Fibroblast of lung (primary cell): ENCODE results near the gene DDAH1. TPM values are rescaled to one million over a fixed set of nuclear protein-coding genes. Genes with fewer than 3 reads are reported as not detected.

Source experiments
- DNase-seq, 2 donors: peaks; one replicate each; pipeline versions ENCODE4 v3.0.0 to v3.0.0-alpha.2; 2010; ENCODE audit warnings: low read depth in 2 of 2
- H2AFZ ChIP-seq: 2 replicates; pipeline ENCODE4 v1.5.1; 2012; ENCODE audit warnings: low read length, control low read depth, inconsistent platforms
- H3K27ac ChIP-seq: 2 replicates; pipeline ENCODE4 v1.5.1; 2011; ENCODE audit warnings: low read length, control low read depth; ENCODE audit not compliant: insufficient read depth
- H3K27me3 ChIP-seq: 2 replicates; pipeline ENCODE4 v1.5.1; 2011; ENCODE audit warnings: mild to moderate bottlenecking, low read length; ENCODE audit not compliant: control insufficient read depth, insufficient read depth
- H3K36me3 ChIP-seq: 2 replicates; pipeline ENCODE4 v1.5.1; 2011; ENCODE audit warnings: low read length; ENCODE audit not compliant: control insufficient read depth, insufficient read depth
- H3K4me1 ChIP-seq: 2 replicates; pipeline ENCODE4 v1.5.1; 2011; ENCODE audit warnings: low read length; ENCODE audit not compliant: control insufficient read depth, insufficient read depth; ENCODE audit errors: extremely low read depth
- H3K4me2 ChIP-seq: 2 replicates; pipeline ENCODE4 v1.5.1; 2011; ENCODE audit warnings: low read length, control low read depth; ENCODE audit not compliant: insufficient read depth; ENCODE audit errors: extremely low read depth
- H3K4me3 ChIP-seq, 4 experiments: fragments of 200-600 bp in 1 of 4; sonication (generic) in 1 of 4; replicated peaks in 1 of 4; 2 replicates each; pipeline ENCODE4 v1.5.1; 2011 to 2016; ENCODE audit warnings: low read length in 4 of 4, low read depth in 3 of 4, mild to moderate bottlenecking in 3 of 4, control low read depth in 2 of 4, inconsistent platforms in 1 of 4, mixed read lengths in 1 of 4; ENCODE audit not compliant: insufficient read depth in 1 of 4; ENCODE audit errors: control extremely low read depth in 1 of 4
- H3K79me2 ChIP-seq: 2 replicates; pipeline ENCODE4 v1.5.1; 2012; ENCODE audit warnings: mild to moderate bottlenecking, low read length, inconsistent platforms; ENCODE audit not compliant: control insufficient read depth, insufficient read depth
- H3K9ac ChIP-seq: 2 replicates; pipeline ENCODE4 v1.5.1; 2011; ENCODE audit warnings: mild to moderate bottlenecking, low read length, control low read depth; ENCODE audit not compliant: insufficient read depth
- H3K9me3 ChIP-seq: 2 replicates; pipeline ENCODE4 v1.5.1; 2012; ENCODE audit warnings: low read depth, low read length; ENCODE audit not compliant: control insufficient read depth, insufficient read depth
- H4K20me1 ChIP-seq: 2 replicates; pipeline ENCODE4 v1.5.1; 2011; ENCODE audit warnings: low read length; ENCODE audit not compliant: control insufficient read depth, insufficient read depth; ENCODE audit errors: extremely low read depth
- CTCF ChIP-seq, 2 donors: IDR thresholded peaks in 1 of 2; conservative IDR thresholded peaks in 1 of 2; 1 replicate in 1 of 2; 2 replicates in 1 of 2; pipeline ENCODE4 v1.5.1; 2011 to 2012; ENCODE audit warnings: low read length in 2 of 2, control low read depth in 1 of 2, inconsistent platforms in 1 of 2, low read depth in 1 of 2, mild to moderate bottlenecking in 1 of 2
- EZH2 ChIP-seq: IDR thresholded peaks from 2 replicates; pipeline ENCODE4 v1.5.1; 2012; ENCODE audit warnings: low read length, control low read depth, mild to moderate bottlenecking; ENCODE audit errors: missing control alignments
- polyA plus RNA-seq, 2 donors: library from polyadenylated mRNA; depleted of rRNA in 1 of 2; stranded (reverse) in 1 of 2; unstranded in 1 of 2; fragments of >200 nt; gene quantifications; 2 replicates each; pipeline ENCODE4 v1.2.1, GENCODE V29; 2011 to 2012; ENCODE audit warnings: missing spikeins in 1 of 2
- total RNA-seq: library from RNA; depleted of rRNA; stranded (reverse); fragments of >200 nt; gene quantifications from 2 replicates; pipeline ENCODE4 v1.2.1, GENCODE V29; 2014

Gene DDAH1
- total and polyA plus RNA-seq, 2 donors (not counting 1 experiment from before 2014, with no cell fraction given) = 50.0 to 218 TPM

GRCh38 chr1:85284202-85284601 lies 180.8 kb downstream of the DDAH1 start:
- Histone ChIP-seq H3K27ac (no peak overlapping the region), H3K79me2 (no peaks in the 10 kb centered on the region), H2AFZ (no peak overlapping the region), H3K4me2 (no peak overlapping the region), H3K36me3 (no peaks in the 10 kb centered on the region), H3K4me3 (no peak overlapping the region), H3K27me3 (no peaks in the 10 kb centered on the region), H3K9ac (no peak overlapping the region), H3K9me3 (no peaks in the 10 kb centered on the region), H3K4me1 (peaks cover 5% of the 10 kb centered on the region), H4K20me1 (no peaks in the 10 kb centered on the region)
- TF ChIP-seq CTCF (conservative IDR thresholded peaks at IDR 0.05 in 1 of 2, IDR thresholded peaks at IDR 0.05 in 1 of 2; ENCODE audit: low read depth in 1 of 2, low read length in 2 of 2) = no peak
- DNase-seq = no peak

GRCh38 chr1:85283475-85284199 lies 181.3 kb downstream of the DDAH1 start:
- no peaks in the 10 kb centered on the region for H3K9me3 ChIP-seq
- TF ChIP-seq CTCF (conservative IDR thresholded peaks at IDR 0.05 in 1 of 2, IDR thresholded peaks at IDR 0.05 in 1 of 2; ENCODE audit: low read depth in 1 of 2, low read length in 2 of 2) = no peak
- TF ChIP-seq EZH2 = no peak
- H3K9ac ChIP-seq = no peak overlapping the region
- DNase-seq = no peak
- peaks cover 5% of the 10 kb centered on the region for H3K4me1 ChIP-seq
- no peaks in the 10 kb centered on the region for H3K79me2 ChIP-seq
- H3K36me3 ChIP-seq = no peaks in the 10 kb centered on the region
- no peaks in the 10 kb centered on the region for H4K20me1 ChIP-seq
- H3K27me3 ChIP-seq = no peaks in the 10 kb centered on the region
- H3K27ac ChIP-seq = no peak overlapping the region
- no peak overlapping the region for H3K4me3 ChIP-seq
- no peak overlapping the region for H3K4me2 ChIP-seq
- H2AFZ ChIP-seq = no peak overlapping the region

GRCh38 chr1:85282424-85282823 lies 182.5 kb downstream of the DDAH1 start:
- H3K27me3 ChIP-seq = no peaks in the 10 kb centered on the region
- no peaks in the 10 kb centered on the region for H3K79me2 ChIP-seq
- no peak overlapping the region for H3K4me2 ChIP-seq
- no peaks in the 10 kb centered on the region for H3K9me3 ChIP-seq
- no peaks in the 10 kb centered on the region for H3K36me3 ChIP-seq
- H2AFZ ChIP-seq = no peak overlapping the region
- H3K4me3 ChIP-seq = no peak overlapping the region
- H4K20me1 ChIP-seq = no peaks in the 10 kb centered on the region
- peaks cover 5% of the 10 kb centered on the region for H3K4me1 ChIP-seq
- no peak for TF ChIP-seq CTCF (conservative IDR thresholded peaks at IDR 0.05 in 1 of 2, IDR thresholded peaks at IDR 0.05 in 1 of 2; ENCODE audit: low read depth in 1 of 2, low read length in 2 of 2)
- no peak for TF ChIP-seq EZH2
- H3K9ac ChIP-seq = no peak overlapping the region
- H3K27ac ChIP-seq = no peak overlapping the region
- no peak for DNase-seq
